Neural cell (in vitro differentiated cells): Measurements from ENCODE around the gene ZNF853.

Source experiments
- CTCF ChIP-seq: fragments of 450-650 bp; IDR thresholded peaks from 2 replicates; pipeline ENCODE4 v1.5.1; 2014; ENCODE audit warnings: antibody characterized with exemption, mild to moderate bottlenecking, moderate library complexity; ENCODE audit not compliant: poor library complexity, severe bottlenecking
- EP300 ChIP-seq: fragments of 450-650 bp; conservative IDR thresholded peaks from 2 replicates; pipeline ENCODE4 v1.6.1; 2014; ENCODE audit warnings: antibody characterized with exemption, mild to moderate bottlenecking, moderate library complexity; ENCODE audit not compliant: poor library complexity, severe bottlenecking
- EZH2 ChIP-seq: fragments of 200-600, 300-800 bp; shearing (Covaris generic), sonication (generic); IDR thresholded peaks from 2 replicates; pipeline ENCODE4 v1.6.1; 2014; ENCODE audit warnings: antibody characterized with exemption, low read length, borderline replicate concordance, mild to moderate bottlenecking; ENCODE audit not compliant: insufficient read depth, poor library complexity, severe bottlenecking
- MXI1 ChIP-seq: fragments of 450-650 bp; conservative IDR thresholded peaks from 2 replicates; pipeline ENCODE4 v1.6.1; 2014; ENCODE audit warnings: antibody characterized with exemption, mild to moderate bottlenecking; ENCODE audit not compliant: poor library complexity, severe bottlenecking
- POLR2AphosphoS5 ChIP-seq: IDR thresholded peaks from 2 replicates; pipeline ENCODE4 v1.6.1; 2012
- RAD21 ChIP-seq: fragments of 450-650 bp; conservative IDR thresholded peaks from 2 replicates; pipeline ENCODE4 v1.6.1; 2014; ENCODE audit warnings: antibody characterized with exemption, mild to moderate bottlenecking, moderate library complexity
- REST ChIP-seq: IDR thresholded peaks from 2 replicates; pipeline ENCODE4 v1.6.1; 2012; ENCODE audit warnings: borderline replicate concordance
- TAF1 ChIP-seq: IDR thresholded peaks from 2 replicates; pipeline ENCODE4 v1.6.1; 2012; ENCODE audit warnings: low read depth

- TF ChIP-seq REST (no peak), CTCF (no peak), EP300 (no peak), RAD21 (no peak), POLR2AphosphoS5 (no peak), EZH2 (no peak), TAF1 (no peak), MXI1 (no peak)
Observed at GRCh38 chr7:6607651-6608051, 7.8 kb upstream of the ZNF853 start.
